ENCODE measurements around the gene FABP1.

- TF ChIP-seq CTCF (IDR thresholded peaks at IDR 0.05) (no peak), POLR2A (IDR thresholded peaks at IDR 0.05) (no peak)
Observed at GRCh38 chr2:88082781-88083180, 45.1 kb downstream of the FABP1 start.

Data from uterus (tissue), 2 donors.